ENCODE measurements around the gene PRKAR2B.

- TF ChIP-seq CTCF (IDR thresholded peaks at IDR 0.05) = no peak
- no peak for TF ChIP-seq EZH2 (IDR thresholded peaks at IDR 0.05; ENCODE audit: borderline replicate concordance, insufficient read depth, low read depth, low read length, poor library complexity, severe bottlenecking)
Observed at GRCh38 chr7:107071129-107071528, 26.6 kb downstream of the PRKAR2B start.
